Skin epidermis (tissue), 12 donors: ENCODE data around the gene THOP1.
"Not testable (repeated sequence)": the region's sequence is repeated elsewhere in the genome, so short reads cannot be mapped to it uniquely, and the experiment has no call there.

Source experiments
- H3K27ac ChIP-seq, 21 experiments: fragments of 200-600 bp; sonication (generic) in 11 of 21; one replicate each; pipeline ENCODE4 v1.5.0; 2020; ENCODE audit warnings: mild to moderate bottlenecking in 3 of 21, inconsistent platforms in 2 of 21, moderate library complexity in 2 of 21
- H3K4me3 ChIP-seq, 7 experiments: fragments of 200-600 bp; sonication (generic) in 2 of 7; one replicate each; pipeline ENCODE4 v1.5.0; 2020; ENCODE audit warnings: inconsistent platforms in 2 of 7, mild to moderate bottlenecking in 2 of 7, moderate library complexity in 1 of 7

Gene THOP1

GRCh38 chr19:2812414-2813234, 27.3 kb downstream of the THOP1 start:
- no peak overlapping the region for H3K4me3 ChIP-seq
- H3K27ac ChIP-seq: no peak overlapping the region

- no peak overlapping the region for H3K4me3 ChIP-seq
Observed at GRCh38 chr19:2813235-2814160, 28.2 kb downstream of the THOP1 start.

GRCh38 chr19:2814426-2814825, 29.1 kb downstream of the THOP1 start:
- H3K4me3 ChIP-seq: no peak overlapping the region

More at GRCh38 chr19:2813235-2814160, 28.2 kb downstream of the THOP1 start:
- H3K27ac ChIP-seq: no peak overlapping the region

GRCh38 chr19:2815191-2815614, 29.9 kb downstream of the THOP1 start:
- H3K4me3 ChIP-seq: no peak overlapping the region

More at GRCh38 chr19:2814426-2814825, 29.1 kb downstream of the THOP1 start:
- no peak overlapping the region for H3K27ac ChIP-seq

GRCh38 chr19:2815923-2816322, 30.6 kb downstream of the THOP1 start:
- no peak overlapping the region for H3K27ac ChIP-seq
- no peak overlapping the region for H3K4me3 ChIP-seq

More at GRCh38 chr19:2815191-2815614, 29.9 kb downstream of the THOP1 start:
- H3K27ac ChIP-seq: no peak overlapping the region

GRCh38 chr19:2816641-2817040, 31.3 kb downstream of the THOP1 start:
- no peak overlapping the region for H3K27ac ChIP-seq

GRCh38 chr19:2817237-2817829, 32.0 kb downstream of the THOP1 start:
- not testable (repeated sequence) for H3K27ac ChIP-seq, H3K4me3 ChIP-seq

More at GRCh38 chr19:2816641-2817040, 31.3 kb downstream of the THOP1 start:
- H3K4me3 ChIP-seq: no peak overlapping the region

GRCh38 chr19:2819540-2820111, 34.3 kb downstream of the THOP1 start, which contains the start of gene ZNF554:
ZNF554 (plus strand) TSS chr19:2819868; CDS start chr19:2820072, 204 bp downstream.
- peak within 1 kb of the TSS in 20 of 21 experiments; percentile 26 to 90 (median 76) for H3K27ac ChIP-seq
- peak within 1 kb of the TSS; percentile 60 to 95 (median 77) for H3K4me3 ChIP-seq

GRCh38 chr19:2820112-2820702, 34.9 kb downstream of the THOP1 start:
- Histone ChIP-seq H3K4me3 (peak overlapping the region; percentile 60 to 95 (median 77)), H3K27ac (peak overlapping the region in 20 of 21 experiments; percentile 26 to 90 (median 76))

GRCh38 chr19:2822846-2823245, 37.5 kb downstream of the THOP1 start:
- no peak overlapping the region for H3K4me3 ChIP-seq
- no peak overlapping the region for H3K27ac ChIP-seq

GRCh38 chr19:2823646-2824045, 38.3 kb downstream of the THOP1 start:
- Histone ChIP-seq H3K4me3 (no peak overlapping the region), H3K27ac (no peak overlapping the region)

- Histone ChIP-seq H3K27ac (no peak overlapping the region), H3K4me3 (no peak overlapping the region)
Observed at GRCh38 chr19:2824129-2824528, 38.8 kb downstream of the THOP1 start.

GRCh38 chr19:2827022-2827421, 41.7 kb downstream of the THOP1 start:
- no peak overlapping the region for H3K27ac ChIP-seq
- no peak overlapping the region for H3K4me3 ChIP-seq

GRCh38 chr19:2827840-2828489, 42.7 kb downstream of the THOP1 start:
- Histone ChIP-seq H3K27ac (no peak overlapping the region), H3K4me3 (no peak overlapping the region)

GRCh38 chr19:2834294-2834871, 49.1 kb downstream of the THOP1 start:
- no peak overlapping the region for H3K27ac ChIP-seq
- no peak overlapping the region for H3K4me3 ChIP-seq

- no peak overlapping the region for H3K27ac ChIP-seq
- no peak overlapping the region for H3K4me3 ChIP-seq
Observed at GRCh38 chr19:2837430-2837829, 52.1 kb downstream of the THOP1 start.

GRCh38 chr19:2840794-2841791, 55.8 kb downstream of the THOP1 start, which contains the start of gene ZNF555:
ZNF555 (plus strand) TSS chr19:2841475; CDS start chr19:2841573, 98 bp downstream.
- peak within 1 kb of the TSS; percentile 51 to 95 (median 89) for H3K27ac ChIP-seq
- peak within 1 kb of the TSS; percentile 61 to 99 (median 94) for H3K4me3 ChIP-seq
